ENCODE measurements around the gene POM121L2.

The POM121L2 gene

DNA sequence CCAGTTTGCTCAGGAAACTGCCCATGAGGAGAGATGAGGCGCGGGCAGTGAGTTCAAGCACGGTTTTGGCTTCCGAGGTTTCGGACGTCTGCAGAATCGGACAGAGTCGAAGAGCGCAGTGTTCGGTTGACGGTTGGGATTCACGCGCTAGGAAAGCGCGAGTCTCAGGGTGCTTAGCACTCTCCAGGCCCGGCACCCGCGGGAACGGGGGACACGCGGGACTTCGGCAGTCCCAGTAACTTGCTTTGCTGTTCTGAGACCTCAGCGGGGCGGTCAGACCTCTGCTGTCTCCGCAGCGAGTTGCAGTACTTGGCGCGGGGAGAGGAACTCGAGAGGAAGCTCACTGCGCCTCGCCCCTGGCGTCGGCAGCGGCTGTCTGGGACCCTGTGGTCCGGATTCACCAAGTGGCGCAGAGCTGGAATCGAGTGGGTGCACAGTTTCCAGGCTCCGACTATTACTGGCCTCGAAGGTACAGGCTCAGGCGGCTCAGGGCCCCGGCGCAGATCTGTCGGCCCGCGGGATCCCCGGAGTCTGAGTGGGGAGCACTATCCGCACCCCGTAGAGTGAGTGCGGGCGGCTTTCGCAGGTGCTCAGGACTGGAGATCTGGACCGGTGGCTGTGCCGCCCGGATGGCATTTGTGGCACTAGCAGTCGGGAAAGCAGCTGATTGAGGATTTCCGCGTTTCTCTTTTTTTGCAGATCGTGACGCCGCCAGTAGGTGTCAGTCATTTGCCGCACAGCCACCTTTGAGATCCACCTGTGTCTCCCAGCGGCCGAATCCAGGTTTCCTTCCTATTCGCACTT, at the start of gene POM121L2:
POM121L2 (minus strand) TSS at position 128 of the 804 bp plus-strand sequence; CDS start at position 25, 103 bp downstream.
- peak; percentile 57 for DNase-seq

DNA sequence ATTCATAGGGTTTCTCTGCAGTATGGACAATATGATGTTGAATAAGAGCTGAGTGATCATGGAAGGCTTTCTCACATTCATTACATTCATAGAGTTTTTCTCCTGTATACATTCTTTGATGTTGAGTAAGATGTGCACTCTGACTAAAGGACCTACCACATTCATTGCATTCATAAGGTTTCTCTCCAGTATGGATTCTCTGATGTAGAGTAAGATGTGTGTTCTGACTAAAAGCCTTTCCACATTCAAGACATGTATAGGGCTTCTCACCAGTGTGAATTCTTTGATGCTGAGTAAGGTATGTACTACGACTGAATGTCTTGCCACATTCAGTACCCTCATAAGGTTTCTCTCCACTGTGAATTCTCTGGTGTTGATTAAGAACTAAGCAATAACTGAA, 47.2 kb upstream of the POM121L2 start:
- DNase-seq = no peak

DNA sequence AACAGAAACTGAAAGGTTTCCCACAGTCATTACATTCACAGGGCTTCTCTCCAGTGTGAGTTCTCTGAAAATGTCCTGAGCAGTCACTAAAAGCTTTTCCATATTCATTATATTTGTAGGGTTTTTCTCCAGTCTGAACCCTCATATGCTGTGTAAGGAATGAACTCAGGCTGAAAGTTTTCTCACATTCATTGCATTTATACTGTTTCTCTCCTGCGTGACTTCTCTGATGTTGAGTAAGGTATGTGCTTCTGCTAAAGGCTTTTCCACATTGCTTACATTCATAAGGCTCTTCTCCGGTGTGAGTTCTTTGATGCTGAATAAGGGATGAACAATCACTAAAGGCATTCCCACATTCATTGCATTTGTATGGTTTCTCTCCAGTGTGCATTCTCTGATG, 46.7 kb upstream of the POM121L2 start:
- no peak for DNase-seq

DNA sequence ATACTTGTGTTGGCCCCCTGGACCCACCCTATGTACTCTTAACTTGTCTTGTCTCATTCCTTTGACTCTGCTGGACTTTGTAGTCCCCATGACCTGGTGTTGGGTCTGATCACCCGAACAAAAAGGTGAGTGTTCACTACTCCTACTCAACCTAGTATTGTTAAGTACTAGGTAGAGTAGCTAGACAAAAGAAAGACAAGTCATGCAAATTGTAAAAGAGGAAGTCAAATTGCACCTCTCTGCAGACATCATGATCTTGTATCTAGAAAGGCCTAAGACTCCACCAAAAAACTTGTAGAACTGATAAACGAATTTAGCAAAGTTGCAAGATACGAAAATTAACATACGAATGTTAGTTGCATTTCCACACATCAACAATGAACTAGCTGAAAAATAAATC, 40.8 kb upstream of the POM121L2 start:
- DNase-seq = no peak

DNA sequence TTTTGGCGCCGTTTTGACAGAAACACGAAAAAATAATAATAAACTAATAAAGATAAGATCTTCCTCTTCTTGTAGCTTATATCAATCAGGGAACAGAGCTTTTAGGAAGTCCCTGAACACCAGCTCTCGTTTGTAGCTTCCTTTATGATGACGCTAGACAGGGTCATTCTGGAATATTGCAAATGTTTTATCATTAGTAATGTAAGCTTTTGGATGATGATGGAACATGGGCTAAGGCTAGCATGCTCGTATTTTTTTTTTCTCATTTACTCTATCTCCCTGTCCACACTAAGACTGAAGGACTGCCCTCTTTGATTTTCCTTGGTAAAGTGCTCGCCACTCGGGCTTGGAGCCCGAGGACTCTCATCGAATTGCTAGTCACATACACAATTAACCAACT, 22.1 kb upstream of the POM121L2 start:
- DNase-seq = no peak

DNA sequence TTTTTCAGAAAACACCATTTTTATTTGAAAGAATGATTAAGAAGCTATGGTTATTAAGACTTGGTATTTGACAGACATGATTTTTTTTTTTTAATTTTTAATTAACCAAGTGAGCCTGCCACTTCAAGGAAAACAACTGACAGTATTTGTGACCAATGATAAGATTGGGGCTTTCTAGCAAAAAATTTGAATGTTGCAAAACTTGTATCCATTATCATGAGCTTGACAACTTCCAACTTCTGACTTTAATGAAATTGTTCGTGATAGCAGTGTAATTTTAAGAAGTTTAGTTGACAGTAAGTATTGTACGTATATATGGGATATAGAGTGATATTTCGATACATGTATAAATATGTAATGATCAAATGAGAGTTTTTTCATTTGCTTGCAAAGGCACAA, 21.6 kb upstream of the POM121L2 start:
- no peak for DNase-seq

DNA sequence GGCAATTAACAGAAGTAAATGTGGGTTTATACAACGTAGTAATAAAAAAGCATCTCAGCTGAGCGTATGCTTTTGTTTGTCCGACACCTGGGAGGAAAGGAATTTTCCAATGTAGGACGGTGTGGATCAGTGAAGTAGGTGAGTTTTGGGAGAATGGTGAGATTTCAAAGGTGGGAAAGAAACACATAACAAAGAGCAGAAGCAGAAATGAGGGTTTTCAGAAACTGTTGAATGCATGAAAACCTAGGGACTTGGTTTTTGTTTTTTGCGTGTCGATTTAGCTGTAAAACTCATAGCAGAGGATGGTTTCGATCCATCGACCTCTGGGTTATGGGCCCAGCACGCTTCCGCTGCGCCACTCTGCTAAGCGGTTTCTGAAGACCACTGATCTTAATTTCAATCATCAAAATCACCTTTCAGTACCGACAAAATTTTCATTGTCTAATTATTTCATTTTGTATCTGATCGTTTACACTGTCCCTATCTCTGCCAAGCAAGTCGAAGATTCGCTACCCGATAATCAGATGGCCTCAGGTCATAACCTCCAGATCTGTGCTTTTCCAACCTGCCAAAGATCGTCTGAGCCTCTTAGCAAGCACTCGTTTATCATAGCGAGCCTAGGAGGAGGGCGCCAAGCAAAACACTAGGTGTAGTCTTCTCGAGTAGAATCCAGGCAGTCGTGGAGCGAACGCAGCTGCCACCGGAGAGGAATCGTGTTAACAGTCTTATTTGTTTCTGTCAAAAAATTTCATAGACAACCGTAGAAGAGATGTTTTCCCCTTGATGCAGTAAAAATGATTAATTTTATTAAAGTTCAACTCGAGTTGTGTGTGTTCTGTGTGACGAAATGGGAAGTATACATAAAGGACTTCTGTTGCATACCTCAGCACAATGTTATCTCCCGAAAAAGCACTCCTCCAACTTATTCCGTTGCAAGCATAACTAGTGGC, 20.9 kb upstream of the POM121L2 start:
- peak; percentile 39 for DNase-seq

DNA sequence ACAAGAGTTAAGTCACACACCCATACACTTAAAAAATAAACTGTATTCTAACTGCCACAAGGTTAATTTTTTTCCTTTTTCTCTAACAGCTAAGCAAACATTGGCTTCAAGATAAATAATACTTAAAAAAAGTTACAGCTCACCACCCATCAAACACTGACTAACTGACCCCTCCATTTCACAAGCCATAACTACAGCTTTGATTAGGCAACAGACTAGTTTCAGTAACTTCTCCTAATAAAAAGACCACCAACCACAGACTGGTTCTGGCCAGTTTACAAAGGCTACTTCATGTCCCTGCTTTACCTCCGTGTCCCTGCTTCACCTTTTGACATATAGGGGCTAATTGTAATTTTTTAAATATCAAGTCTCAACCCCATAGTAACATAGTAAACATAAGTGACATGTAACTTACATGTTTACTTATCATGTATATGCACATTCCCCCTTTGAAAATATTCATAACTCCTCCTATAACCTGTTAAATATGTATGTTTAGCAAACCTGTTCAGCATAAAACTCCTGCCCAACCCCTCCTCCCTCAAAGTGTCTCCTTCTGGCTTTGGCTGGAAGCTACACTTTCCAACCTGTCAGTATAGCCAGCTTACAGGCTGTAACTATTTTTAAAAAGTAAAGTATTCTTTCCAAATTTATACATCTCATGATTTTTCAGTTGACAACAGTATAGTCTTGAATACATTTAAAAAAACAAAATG, 15.1 kb upstream of the POM121L2 start:
- DNase-seq = no peak

DNA sequence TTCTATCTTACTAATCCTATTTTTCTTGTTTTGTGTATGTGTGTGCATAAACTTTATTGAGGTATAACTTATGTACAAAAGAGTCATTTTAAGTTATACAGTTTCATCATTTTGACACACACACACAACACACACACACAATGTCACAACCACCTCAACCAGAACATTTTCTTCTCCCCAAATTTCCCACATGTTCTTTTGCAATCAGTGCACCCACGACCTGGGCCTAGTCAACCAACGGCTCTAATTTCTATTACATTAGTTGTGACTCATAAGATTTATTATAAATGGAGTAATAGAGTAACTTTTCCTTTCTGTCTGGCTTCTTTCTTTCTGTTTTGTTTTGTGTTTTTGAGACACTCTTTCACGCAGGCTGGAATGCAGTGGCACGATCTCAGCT, 9.8 kb upstream of the POM121L2 start:
- DNase-seq = no peak

DNA sequence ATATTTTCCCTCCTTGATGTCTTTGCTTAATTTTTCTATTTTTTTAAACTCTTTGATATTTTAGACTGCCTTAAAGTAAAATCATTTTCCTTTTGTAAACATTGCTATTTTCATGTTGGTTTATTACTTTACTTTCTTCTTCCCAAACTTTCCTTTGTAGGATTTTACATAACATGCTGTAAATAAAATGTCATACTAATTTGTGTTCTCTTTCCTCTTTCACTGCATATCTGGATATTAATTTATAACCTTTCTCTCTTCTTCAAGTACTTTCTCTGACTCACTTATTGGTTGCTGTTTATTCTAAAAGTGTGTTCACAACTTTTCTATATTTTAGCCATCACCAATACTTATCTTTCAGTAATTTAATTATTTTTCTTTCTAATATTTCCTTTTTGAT, 9.3 kb upstream of the POM121L2 start:
- DNase-seq = no peak

DNA sequence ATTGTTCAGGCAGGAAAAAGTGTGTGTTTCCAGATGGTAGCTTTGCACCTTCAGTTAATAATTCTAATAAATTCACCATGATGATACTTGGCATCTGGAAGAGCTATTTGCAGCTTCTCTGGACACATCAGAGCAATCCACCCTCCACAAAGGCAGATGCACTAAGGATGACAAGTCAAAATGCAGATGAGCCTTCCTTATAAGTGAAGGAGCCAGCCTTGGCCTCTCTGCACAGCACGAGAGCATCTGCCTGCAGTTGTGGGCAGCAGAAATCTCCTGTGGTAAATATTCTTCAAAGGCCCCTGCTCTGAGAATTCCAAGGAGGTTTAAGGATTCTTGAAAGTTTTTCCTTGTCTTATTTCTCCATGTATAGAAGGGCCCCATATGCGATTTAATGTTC, 6.9 kb upstream of the POM121L2 start:
- no peak for DNase-seq

DNA sequence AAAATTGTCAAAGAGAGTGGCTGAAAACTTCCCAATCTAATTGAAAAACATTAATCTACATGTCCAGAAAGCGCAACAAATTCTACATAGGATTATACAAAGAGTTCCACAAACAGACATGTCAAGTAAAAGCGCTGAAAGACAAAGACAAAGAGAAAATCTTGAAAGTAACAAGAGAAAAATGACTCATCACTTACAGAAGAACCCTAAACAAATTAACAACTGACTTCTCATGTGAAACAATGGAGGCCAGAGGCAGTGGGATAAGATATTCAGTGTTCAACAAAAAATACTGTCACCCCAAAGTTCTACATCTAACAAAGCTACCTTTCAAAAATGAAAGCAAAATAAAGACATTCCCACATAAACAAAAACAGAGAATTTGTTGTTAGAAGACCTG, 2.0 kb upstream of the POM121L2 start:
- no peak for DNase-seq

DNA sequence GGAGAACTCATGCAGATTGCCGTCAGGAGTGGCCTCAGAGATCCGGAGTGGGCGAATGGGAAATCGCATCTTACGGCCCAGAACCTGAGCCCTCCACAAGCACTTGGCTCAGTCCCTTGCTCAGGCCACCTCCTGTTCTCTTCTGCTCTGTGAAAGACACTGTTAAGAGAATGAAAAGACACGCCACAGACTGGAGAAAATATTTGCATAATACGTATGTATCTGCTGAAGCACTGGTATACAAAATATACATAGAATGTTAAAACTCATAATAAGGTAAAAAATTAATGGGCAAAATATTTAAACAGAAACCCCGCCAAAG, 838 bp upstream of the POM121L2 start:
- DNase-seq = no peak

DNA sequence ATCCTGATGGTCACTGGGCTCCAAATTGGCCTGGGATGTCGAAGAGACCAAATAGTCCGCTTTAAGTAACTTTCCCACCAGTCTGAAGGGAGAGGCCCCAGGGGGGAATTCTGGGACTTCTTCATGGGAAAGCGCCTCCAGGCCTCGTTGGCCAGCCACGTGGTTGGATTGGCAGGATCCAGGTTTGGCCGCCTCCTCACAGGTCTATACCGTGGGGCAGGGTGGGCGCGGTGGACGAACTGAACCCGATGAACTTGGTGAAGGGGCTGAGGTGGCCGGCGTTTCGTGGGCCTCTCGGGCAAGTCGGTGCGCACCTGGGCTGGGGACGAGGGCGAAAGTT, 297 bp downstream of the POM121L2 start:
- no peak for DNase-seq

DNA sequence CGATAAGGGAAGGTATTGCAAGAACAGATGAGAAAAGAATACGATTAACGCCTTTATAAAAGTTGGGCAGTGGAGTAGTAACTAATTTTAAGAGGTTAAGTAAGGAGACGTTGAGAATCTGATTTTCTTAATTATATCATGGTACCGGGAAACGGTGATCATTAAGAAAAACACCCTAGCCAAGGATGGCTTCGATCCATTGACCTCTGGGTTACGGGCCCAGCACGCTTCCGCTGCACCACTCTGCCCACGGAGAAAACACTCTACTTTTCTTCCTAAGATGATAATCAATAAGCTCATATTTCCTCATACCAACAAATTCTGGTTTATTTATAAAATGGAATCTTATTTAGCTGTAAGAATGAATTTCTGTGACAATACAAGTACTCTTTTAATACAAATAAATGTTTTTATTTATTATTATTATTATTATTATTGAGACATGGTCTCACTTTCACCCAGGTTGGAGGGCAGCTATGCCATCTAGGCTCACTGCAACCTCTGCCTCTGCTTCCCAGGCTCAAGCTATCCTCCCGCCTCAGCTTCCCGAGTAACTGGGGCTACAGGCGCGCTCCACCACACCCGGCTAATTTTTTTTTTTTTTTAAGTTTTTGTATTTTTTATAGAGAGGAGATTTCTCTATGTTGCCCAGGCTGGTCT, 8.3 kb downstream of the POM121L2 start:
- no peak for DNase-seq

DNA sequence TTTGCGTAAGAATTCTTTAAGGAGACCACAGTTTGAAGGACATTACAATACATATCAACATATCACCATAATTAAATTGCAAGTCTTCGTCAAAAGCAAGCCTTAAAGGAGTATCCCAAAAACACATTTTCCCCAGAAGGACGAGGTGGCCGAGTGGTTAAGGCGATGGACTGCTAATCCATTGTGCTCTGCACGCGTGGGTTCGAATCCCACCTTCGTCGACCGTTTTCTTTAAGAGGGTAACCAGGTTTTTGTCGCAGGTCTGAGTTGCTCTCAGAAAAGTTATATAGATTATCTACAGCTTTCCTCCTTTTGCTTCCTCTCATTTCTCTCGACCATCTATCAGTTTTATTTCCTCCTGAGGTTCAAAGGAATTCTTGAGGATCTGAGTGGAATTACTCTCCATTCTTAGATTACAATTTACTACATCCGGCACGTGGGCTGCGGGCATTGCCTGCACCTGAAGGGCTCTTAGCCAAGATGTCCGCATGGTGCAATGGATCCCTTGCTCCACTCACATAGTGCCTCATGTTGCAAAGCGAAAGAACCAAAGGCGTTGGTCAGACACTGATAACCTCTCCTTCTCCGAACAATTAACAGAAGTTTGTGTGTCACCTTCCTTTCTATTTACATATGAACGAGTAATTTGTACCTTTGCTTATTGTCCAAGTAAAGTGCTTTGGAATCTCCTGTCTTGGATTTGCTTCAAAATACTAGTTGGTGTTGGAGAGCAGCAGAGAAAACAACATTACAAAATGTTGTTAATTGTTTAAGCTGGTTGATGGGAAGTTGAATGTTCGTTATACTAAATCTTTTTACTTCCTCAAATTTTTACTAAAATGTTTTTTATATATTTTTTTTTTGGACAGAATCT, 14.0 kb downstream of the POM121L2 start:
- no peak for DNase-seq

DNA sequence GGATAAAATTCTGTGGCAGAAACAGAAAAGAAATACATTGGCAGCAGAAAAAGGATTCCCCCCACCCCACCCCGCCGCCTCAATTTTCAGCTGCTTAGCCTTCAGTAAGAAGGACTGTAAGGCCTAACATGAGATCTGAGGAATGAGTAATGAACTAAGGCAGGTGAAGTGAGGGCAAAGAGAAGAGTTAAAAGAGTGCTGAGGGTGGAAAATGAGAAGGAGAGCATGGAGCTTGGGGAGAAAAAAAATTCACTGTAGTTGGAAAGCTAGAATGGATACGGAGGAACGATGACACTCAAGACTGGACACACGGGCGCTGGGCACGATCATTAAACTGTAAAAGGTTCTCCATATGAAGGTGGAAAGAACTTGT, 14.6 kb downstream of the POM121L2 start:
- no peak for DNase-seq

DNA sequence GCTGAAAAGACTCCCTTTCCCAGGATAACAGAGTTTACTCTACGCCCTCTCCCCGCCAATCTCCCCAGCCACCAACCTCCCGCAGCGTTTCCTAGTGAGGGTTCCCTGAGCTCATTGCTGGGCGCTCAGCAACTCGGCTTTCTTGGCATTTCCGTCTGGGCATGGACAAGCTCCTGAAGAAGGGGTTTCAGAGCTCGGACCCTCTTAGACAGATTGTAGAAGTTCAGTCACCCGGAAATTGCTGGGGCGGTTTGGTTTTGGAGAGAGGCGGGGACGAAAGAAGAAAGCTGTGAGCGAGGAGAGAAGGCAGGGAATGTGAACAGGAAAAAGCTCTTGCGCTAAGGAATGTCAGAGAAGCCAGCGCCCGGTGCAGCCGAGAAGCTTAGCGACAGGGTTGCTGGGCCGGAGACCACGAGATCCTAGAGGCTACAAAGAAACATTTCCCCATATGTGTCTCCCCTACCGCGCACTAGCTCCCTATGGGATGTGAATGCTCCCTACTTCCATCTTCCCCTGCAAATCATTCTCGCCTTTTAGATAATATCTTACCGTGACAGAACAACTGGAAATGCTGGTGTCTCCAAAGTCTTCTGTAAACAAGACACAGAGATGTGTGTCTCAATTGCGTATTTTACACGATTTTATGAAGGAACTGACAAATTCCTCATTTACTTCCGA, 15.8 kb downstream of the POM121L2 start:
- DNase-seq = no peak

DNA sequence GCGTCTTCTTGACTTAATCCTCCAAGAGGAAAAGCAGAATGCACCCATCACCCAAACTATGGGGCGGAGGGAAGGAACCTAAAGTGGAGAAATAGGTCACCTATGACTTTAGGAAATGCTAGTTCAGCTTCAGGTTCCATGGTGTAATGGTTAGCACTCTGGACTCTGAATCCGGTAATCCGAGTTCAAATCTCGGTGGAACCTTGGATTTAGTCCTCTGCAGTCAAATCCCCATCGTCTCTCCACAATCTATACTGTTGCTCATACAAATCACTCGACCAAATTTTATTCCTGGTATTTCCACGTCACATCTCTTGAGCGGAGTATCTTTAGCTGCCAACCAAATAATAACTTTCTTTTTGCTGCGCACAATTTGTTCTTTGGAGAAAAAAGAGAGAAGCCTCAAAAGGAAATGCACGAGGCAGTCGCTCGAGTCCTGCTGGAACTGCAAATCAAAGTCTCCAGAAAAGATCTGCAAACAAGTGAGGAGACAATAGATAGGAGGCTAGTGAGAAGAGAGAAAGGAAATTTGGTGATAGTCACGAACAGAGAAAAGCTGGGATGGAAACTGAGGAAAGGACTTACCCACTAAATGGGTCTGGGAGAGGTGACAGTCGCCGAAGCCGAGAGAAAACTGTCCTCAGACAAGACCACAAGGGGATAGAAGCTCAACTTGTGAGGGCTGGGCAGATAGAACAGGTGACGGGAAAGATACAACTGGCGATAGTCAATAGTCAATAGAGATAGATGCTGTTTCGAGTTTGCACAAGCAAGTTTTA, 16.6 kb downstream of the POM121L2 start:
- no peak for DNase-seq

DNA sequence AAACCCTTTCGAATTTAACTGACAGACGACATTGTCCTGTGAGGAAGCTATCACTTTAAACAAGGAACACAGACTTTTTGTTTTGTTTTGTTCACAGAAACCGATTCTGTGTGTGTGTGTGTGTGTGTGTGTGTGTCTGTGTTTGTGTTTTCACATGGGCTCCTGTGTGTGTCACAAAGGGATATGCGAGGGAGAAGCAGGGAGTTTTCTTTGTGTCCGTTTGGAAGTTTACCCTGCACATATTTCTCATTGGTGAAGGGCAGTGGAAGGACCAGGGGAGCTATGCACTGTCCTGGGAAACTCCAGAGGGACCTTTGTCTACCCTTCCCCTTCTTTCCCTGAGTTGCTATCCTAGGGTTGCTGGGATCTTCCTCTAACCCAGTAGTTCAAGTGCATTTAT, 17.7 kb downstream of the POM121L2 start:
- DNase-seq = no peak
